Small intestine (tissue), 7 donors: Measurements from ENCODE around the gene SH3GL1. TPM values are rescaled to one million over a fixed set of nuclear protein-coding genes. Genes with fewer than 3 reads are reported as not detected.
A peak's percentile ranks its signal among the peaks of the same experiment; 100 is the strongest.

ENCODE experiments used
- DNase-seq, 2 donors: peaks; one replicate each; pipeline versions ENCODE4 v3.0.0 to v3.0.0-alpha.2; 2013
- FAIRE-seq: peaks from 2 replicates; lab custom pipeline; 2012; peaks lifted over from hg19 to GRCh38; lab: Jason Lieb, UNC
- H3K27ac ChIP-seq, 3 donors: one replicate each; pipeline ENCODE4 v1.5.1; 2013; ENCODE audit warnings: low read length in 2 of 3, mild to moderate bottlenecking in 2 of 3, control low read depth in 1 of 3, inconsistent platforms in 1 of 3, low read depth in 1 of 3, moderate library complexity in 1 of 3
- H3K27me3 ChIP-seq, 3 donors: one replicate each; pipeline ENCODE4 v1.6.1; 2013; ENCODE audit warnings: low read length in 3 of 3, inconsistent platforms in 1 of 3; ENCODE audit not compliant: control insufficient read depth in 3 of 3, insufficient read depth in 3 of 3
- H3K36me3 ChIP-seq, 3 donors: one replicate each; pipeline ENCODE4 v1.6.1; 2013; ENCODE audit warnings: low read length in 3 of 3, inconsistent platforms in 1 of 3, low read depth in 1 of 3, mild to moderate bottlenecking in 1 of 3, moderate library complexity in 1 of 3; ENCODE audit not compliant: control insufficient read depth in 3 of 3, insufficient read depth in 2 of 3
- H3K4me1 ChIP-seq, 3 donors: one replicate each; pipeline ENCODE4 v1.6.1; 2013; ENCODE audit warnings: low read length in 2 of 3, inconsistent platforms in 1 of 3, low read depth in 1 of 3, mild to moderate bottlenecking in 1 of 3, moderate library complexity in 1 of 3; ENCODE audit not compliant: control insufficient read depth in 3 of 3, insufficient read depth in 2 of 3
- H3K4me3 ChIP-seq, 3 donors: one replicate each; pipeline ENCODE4 v1.5.1; 2013; ENCODE audit warnings: low read length in 3 of 3, control low read depth in 1 of 3, inconsistent platforms in 1 of 3, low read depth in 1 of 3, mild to moderate bottlenecking in 1 of 3, moderate library complexity in 1 of 3
- H3K9me3 ChIP-seq, 2 donors: one replicate each; pipeline ENCODE4 v1.6.1; 2013; ENCODE audit warnings: low read depth in 1 of 2, low read length in 1 of 2; ENCODE audit not compliant: control insufficient read depth in 2 of 2, insufficient read depth in 1 of 2
- WGBS, 3 donors: extraction: QIAGEN DNeasy Blood & Tissue Kit; methylation state at CpG; one replicate each; pipeline ENCODE4 v1.1.7; 2013; 5-methylcytosine and 5-hydroxymethylcytosine counted together
- polyA plus RNA-seq, 4 donors: library from polyadenylated mRNA; stranded (reverse) in 3 of 4; unstranded in 1 of 4; fragments of 200-250 nt in 3 of 4; fragments of 120-200 nt in 1 of 4; gene quantifications; one replicate each; pipeline versions ENCODE4 v1.2.1 to v1.2.3, GENCODE V29; 2013
- donor health status: healthy with polysubstance abuse.
- donor health status: control.
- donor health status: control.
- donor health status: Bipolar disorder and iron deficiency.
- donor health status: healthy.

SH3GL1 gene
- polyA plus RNA-seq, 4 donors, result 64.9 to 132 (median 104) TPM

DNA sequence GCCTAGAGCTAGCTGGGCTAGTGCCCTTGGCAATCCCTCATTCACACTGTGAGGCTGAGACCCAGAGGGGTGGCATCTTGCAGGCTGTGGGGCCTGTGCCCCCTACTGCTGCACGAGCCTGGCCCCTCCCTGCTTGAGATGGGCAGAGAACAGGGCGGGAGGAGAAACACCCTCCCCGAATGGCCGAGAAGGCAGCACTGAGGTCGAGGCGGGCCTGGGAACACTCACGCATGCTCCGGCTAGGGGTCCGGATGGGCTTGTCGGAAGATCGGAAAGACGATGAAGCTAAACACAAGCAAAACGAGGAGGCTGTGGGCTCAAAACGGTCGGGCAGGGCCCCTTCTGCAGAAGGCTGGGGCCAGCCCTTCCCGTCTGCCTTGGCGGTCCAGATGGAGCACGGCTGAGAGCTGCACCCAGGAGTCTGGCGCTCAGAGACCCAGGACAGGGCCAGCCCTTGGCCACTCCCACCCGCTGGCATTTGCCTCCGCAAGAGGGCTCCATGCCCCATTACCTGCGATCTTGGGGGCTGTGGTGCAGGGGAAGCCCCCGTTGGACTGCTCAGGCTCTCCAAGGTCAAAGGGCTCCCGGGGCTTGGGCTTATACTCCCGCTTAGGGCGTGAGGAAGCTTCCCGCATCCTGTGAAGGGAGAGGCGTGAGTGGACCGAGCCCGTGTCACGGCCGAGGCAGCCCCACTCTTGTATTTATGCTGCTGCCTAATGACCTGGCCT lies 38.1 kb downstream of the SH3GL1 start:
- peaks cover 22 to 100% (median 24%) of the 10 kb centered on the region in 3 donors for H3K36me3 ChIP-seq
- no peaks in the 10 kb centered on the region for H3K27me3 ChIP-seq
- no peaks in the 10 kb centered on the region for H3K9me3 ChIP-seq
- no peak overlapping the region for H3K27ac ChIP-seq
- H3K4me3 ChIP-seq, result no peak overlapping the region
- FAIRE-seq, result no peak
- peaks cover 0 to 8% (median 0%) of the 10 kb centered on the region in 3 donors for H3K4me1 ChIP-seq
- no peak for DNase-seq
- 83 to 86% (median 86%) methylated on average over 32 of the region's 32 CpGs for WGBS, 3 donors

DNA sequence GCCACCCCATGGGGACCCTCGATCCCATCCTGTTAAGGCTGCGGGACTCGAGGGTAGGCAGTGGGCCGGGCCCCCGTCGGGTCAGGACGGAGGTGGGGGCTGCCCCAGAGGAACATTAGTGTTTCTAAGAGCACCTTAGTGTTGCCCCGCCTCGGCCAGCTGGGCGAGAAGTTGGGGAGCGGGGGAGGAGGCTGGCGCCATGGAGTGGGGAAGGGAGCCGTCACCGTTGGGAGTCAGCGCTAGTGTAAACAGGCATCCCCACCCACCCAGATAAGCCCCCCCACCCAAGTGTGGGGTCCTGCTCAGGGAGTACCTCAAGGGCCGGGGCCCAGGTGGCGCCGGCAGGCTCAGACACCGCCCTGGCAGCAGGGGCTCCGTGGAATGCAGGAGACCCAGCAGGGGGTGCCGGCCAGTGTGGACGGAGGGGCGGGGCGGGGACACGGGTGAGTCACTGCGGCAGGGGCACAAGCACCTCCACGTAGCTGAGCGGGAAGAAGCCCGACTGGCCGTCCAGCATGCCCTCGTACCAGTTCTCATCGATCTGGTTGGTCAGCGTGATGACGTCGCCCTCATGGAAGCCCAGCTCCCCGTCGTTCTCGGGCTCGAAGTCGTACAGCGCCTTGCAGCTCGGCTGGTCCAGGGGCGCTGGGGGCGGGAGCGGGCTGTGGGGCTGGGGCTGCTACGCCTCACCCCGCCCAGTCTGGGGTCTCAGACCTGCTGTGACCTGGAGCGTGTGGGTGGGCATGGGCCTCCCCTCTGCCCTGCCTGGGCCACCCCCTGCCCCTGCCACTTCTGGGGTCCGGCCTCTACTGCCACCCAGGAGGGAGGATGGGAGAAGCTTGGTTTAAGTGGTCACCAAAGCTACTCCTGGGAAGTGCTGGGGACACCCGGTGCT lies 38.9 kb downstream of the SH3GL1 start:
- WGBS, 3 donors, result 86 to 90% (median 86%) methylated on average over 45 to 50 of the region's 50 CpGs
- Histone ChIP-seq H3K36me3 (peaks cover 22 to 99% (median 24%) of the 10 kb centered on the region in 3 donors), H3K27me3 (no peaks in the 10 kb centered on the region), H3K4me1 (peaks cover 0 to 8% (median 0%) of the 10 kb centered on the region in 3 donors), H3K9me3 (no peaks in the 10 kb centered on the region), H3K4me3 (no peak overlapping the region), H3K27ac (peak overlapping the region in 1 of 3 donors; percentile 38)
- FAIRE-seq, result no peak
- no peak for DNase-seq

- H3K36me3 ChIP-seq, result peaks cover 19 to 99% (median 24%) of the 10 kb centered on the region in 3 donors
- H3K4me1 ChIP-seq, result peaks cover 0 to 8% (median 0%) of the 10 kb centered on the region in 3 donors
- peak overlapping the region in 1 of 3 donors; percentile 48 for H3K27ac ChIP-seq
These were observed 39.7 kb downstream of the SH3GL1 start for GRCh38 chr19:4360641-4361151.

DNA sequence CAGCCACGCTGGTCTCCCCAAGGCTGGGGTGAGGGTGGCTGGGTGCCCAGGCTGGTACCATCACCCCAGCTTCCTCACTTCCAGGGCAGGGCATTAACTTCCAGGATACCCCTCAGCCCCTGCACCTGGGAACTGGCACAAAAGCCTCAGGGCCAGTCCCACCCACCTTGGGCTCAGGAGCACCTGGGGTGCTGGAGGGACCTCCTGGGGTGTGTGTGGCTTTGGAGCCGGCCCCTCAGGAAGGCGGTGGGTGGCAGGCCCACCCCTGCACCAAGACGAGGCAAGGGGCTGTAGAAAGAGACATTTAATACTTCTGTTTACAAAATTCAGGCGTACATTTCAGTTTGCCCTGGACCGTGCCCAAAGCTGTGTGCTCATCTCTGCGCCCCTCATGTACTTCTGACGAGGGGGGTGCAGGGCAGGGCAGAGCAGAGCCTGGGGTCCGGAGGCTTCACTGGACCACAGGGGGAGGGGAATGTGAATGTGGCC lies 40.2 kb downstream of the SH3GL1 start:
- H3K4me3 ChIP-seq, result no peak overlapping the region
- no peaks in the 10 kb centered on the region for H3K9me3 ChIP-seq
- no peak for DNase-seq
- H3K27me3 ChIP-seq, result no peaks in the 10 kb centered on the region
- WGBS, 3 donors, result 70 to 89% (median 83%) methylated on average over 9 of the region's 9 CpGs
- H3K4me1 ChIP-seq, result peaks cover 0 to 8% (median 0%) of the 10 kb centered on the region in 3 donors
- peak overlapping the region in 1 of 3 donors; percentile 48 for H3K27ac ChIP-seq
- peaks cover 19 to 95% (median 24%) of the 10 kb centered on the region in 3 donors for H3K36me3 ChIP-seq
- FAIRE-seq, result no peak

More at GRCh38 chr19:4360641-4361151, 39.7 kb downstream of the SH3GL1 start:
- H3K4me3 ChIP-seq, result no peak overlapping the region
- FAIRE-seq (no peak), DNase-seq (peak in 1 of 2 donors; percentile 49)
- no peaks in the 10 kb centered on the region for H3K27me3 ChIP-seq
- H3K9me3 ChIP-seq, result no peaks in the 10 kb centered on the region
- WGBS, 3 donors, result 69 to 70% (median 69%) methylated on average over 12 of the region's 12 CpGs

DNA sequence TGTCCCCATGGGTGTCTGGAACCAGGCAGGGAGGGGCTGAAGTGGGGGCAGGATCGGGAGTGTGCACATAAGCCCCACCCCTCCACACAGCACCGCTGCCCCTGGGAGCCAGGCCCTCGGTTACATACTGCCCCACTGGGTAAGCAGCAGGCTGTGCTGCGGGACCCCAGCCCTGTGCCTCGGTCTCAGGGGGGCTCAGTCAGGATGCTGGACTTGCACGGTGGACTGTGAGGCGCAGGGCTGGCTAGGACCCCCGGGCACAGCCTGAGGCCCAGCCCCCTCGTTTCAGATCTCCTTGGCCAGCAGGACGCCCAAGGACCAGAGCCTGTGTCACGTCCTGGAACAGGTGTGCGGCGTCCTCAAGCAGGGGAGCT lies 40.7 kb downstream of the SH3GL1 start:
- no peaks in the 10 kb centered on the region for H3K9me3 ChIP-seq
- peaks cover 19 to 95% (median 24%) of the 10 kb centered on the region in 3 donors for H3K36me3 ChIP-seq
- H3K27ac ChIP-seq, result no peak overlapping the region
- H3K4me1 ChIP-seq, result peaks cover 0 to 8% (median 0%) of the 10 kb centered on the region in 3 donors
- no peak overlapping the region for H3K4me3 ChIP-seq
- WGBS, 3 donors, result 80 to 84% (median 81%) methylated on average over 13 of the region's 13 CpGs
- H3K27me3 ChIP-seq, result no peaks in the 10 kb centered on the region
- FAIRE-seq (no peak), DNase-seq (no peak)

DNA sequence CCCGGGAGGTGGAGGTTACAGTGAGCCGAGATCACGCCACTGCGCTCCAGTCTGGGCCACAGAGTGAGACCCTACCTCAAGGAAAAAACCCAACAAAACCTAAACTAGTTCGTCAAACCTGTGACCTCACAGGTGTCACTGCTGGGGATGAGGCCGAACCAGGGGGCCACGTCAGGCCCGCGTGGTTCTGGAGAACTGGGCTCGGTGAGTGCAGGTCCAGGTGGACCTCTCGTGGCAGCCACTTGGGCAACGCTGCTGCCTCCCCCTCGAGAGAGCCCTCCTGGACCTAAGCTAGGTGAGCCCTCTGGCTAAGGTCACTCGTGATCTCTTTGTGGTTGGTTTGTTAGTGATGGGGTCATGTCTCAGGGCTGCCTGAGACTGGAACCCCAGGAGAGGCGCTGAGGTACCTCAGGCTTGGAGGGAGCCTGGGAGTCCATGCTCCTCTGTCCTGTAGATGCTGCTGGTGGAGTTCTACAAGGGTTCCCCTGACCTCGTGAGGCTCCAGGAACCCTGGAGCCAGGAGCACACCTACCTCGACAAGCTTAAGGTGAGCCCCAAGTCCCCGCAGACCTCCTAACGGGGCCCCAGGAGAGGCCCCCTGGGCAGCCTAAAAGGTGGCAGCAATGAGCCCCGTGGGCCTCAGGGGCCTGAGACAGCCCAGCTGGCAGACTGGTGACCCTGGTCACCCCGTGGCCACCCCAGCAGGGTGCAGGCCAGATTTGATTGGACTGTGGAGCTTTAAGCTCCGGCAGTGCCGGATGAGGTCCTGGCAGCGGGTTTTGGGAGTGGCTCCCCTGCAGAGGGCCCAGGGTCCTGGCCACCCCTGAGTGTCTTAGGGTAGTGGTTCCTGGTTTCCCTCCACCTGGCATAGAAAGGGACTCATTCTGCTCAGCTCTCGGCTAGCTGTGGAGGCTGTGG lies 41.4 kb downstream of the SH3GL1 start:
- DNase-seq (no peak), FAIRE-seq (no peak)
- H3K4me3 ChIP-seq, result no peak overlapping the region
- peaks cover 0 to 8% (median 0%) of the 10 kb centered on the region in 3 donors for H3K4me1 ChIP-seq
- peaks cover 20 to 95% (median 21%) of the 10 kb centered on the region in 3 donors for H3K36me3 ChIP-seq
- H3K27me3 ChIP-seq, result no peaks in the 10 kb centered on the region
- 86 to 89% (median 88%) methylated on average over 25 of the region's 25 CpGs for WGBS, 3 donors
- no peaks in the 10 kb centered on the region for H3K9me3 ChIP-seq
- H3K27ac ChIP-seq, result no peak overlapping the region

DNA sequence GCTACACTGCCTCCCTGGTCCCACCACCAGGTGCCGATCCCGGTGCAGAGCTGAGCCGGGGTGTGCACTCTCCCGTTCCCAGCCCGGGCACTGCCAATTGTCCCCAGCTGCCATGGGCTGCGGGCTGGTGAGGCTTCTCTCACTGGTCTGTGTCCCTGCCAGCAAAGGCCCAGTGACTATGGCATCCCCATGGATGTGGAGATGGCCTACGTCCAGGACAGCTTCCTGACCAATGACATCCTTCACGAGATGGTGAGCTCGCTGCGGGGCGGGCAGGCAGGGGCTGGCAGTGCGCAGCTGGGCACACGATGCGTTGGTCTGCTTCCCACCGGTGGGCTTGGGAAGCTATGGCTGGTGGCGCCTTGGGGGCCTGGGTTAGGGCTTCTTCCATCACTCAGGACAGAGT lies 42.4 kb downstream of the SH3GL1 start:
- 91 to 94% (median 93%) methylated on average over 16 of the region's 16 CpGs for WGBS, 3 donors
- Histone ChIP-seq H3K27ac (no peak overlapping the region), H3K4me1 (peaks cover 0 to 8% (median 0%) of the 10 kb centered on the region in 3 donors), H3K4me3 (no peak overlapping the region), H3K36me3 (peaks cover 14 to 91% (median 16%) of the 10 kb centered on the region in 3 donors), H3K9me3 (no peaks in the 10 kb centered on the region), H3K27me3 (no peaks in the 10 kb centered on the region)
- no peak for DNase-seq
- no peak for FAIRE-seq
